K562 (cell line): Measurements from ENCODE around the gene TCF19. TPM values are rescaled to one million over a fixed set of nuclear protein-coding genes. Genes with fewer than 3 reads are reported as not detected.

Source experiments
- ATAC-seq: fragments of 200-7000 bp; cut with Tn5 transposase; 3 replicates; pipeline ENCODE4 v1.9.1; 2020; ENCODE audit warnings: moderate library complexity
- BruUV-seq: library from RNA; stranded (reverse); fragments of 400-500 nt; replicated peaks from 2 replicates; lab custom pipeline; 2021; lab: Mats Ljungman, UMichigan
- CTCF ChIA-PET: fragments of 300-600 bp; formaldehyde crosslinking; extraction: SDS; loops from one replicate; lab custom pipeline; 2021; ENCODE audit warnings: low intra/inter-chr PET ratio; lab: Yijun Ruan, JAX
- POLR2A ChIA-PET: fragments of 300-600, 350-650 bp; sonication (Branson Sonifier 250); formaldehyde crosslinking; extraction: SDS; loops from one replicate; lab custom pipeline; 2021; ENCODE audit warnings: antibody characterized with exemption, inconsistent platforms; lab: Yijun Ruan, JAX
- DNase-seq, 4 experiments: peaks; one replicate each; pipeline versions ENCODE4 v3.0.0 to v3.0.0-alpha.2; 2011 to 2018; ENCODE audit warnings: low spot score in 3 of 4, mixed read lengths in 3 of 4; ENCODE audit errors: extremely low read depth in 1 of 4
- FAIRE-seq: peaks from 2 replicates; lab custom pipeline; 2011; peaks lifted over from hg19 to GRCh38; lab: Jason Lieb, UNC
- H2AFZ ChIP-seq: 2 replicates; pipeline ENCODE4 v1.6.0; 2011; ENCODE audit warnings: low read depth, low read length, control low read depth, inconsistent platforms
- H3K27ac ChIP-seq: fragments of 200-600 bp; 3 replicates; pipeline ENCODE4 v1.8.0; 2011; ENCODE audit warnings: low read depth, mild to moderate bottlenecking, control low read depth, inconsistent platforms, low read length, moderate library complexity, mixed read lengths; ENCODE audit errors: extremely low read depth
- H3K27me3 ChIP-seq, 2 experiments: fragments of 300-600 bp in 1 of 2; 2 replicates in 1 of 2; 3 replicates in 1 of 2; pipeline versions ENCODE4 v1.6.0 to v1.8.0; 2011; ENCODE audit warnings: inconsistent platforms in 2 of 2, low read length in 2 of 2, mild to moderate bottlenecking in 1 of 2, mixed read lengths in 1 of 2, moderate library complexity in 1 of 2; ENCODE audit not compliant: control insufficient read depth in 2 of 2, insufficient read depth in 2 of 2
- H3K36me3 ChIP-seq: fragments of 300-600 bp; 3 replicates; pipeline ENCODE4 v1.8.0; 2011; ENCODE audit warnings: mild to moderate bottlenecking, low read length, inconsistent platforms; ENCODE audit not compliant: control insufficient read depth, insufficient read depth
- H3K4me1 ChIP-seq, 2 experiments: fragments of 200-600 bp in 1 of 2; replicated peaks in 1 of 2; 2 replicates in 1 of 2; 3 replicates in 1 of 2; pipeline versions ENCODE4 v1.5.1 to v1.8.0; 2011; ENCODE audit warnings: inconsistent platforms in 2 of 2, low read length in 2 of 2, mild to moderate bottlenecking in 1 of 2, mixed read lengths in 1 of 2, moderate library complexity in 1 of 2; ENCODE audit not compliant: control insufficient read depth in 2 of 2, insufficient read depth in 2 of 2
- H3K4me2 ChIP-seq: 2 replicates; pipeline ENCODE4 v1.6.1; 2011; ENCODE audit warnings: low read length, control low read depth, inconsistent platforms, mixed read lengths; ENCODE audit not compliant: insufficient read depth
- H3K4me3 ChIP-seq: fragments of 200-600 bp; sonication (generic), shearing (Covaris generic); 2 replicates; pipeline ENCODE4 v1.5.1; 2016; ENCODE audit warnings: control low read depth, inconsistent platforms
- H3K79me2 ChIP-seq: fragments of 200-600 bp; 3 replicates; pipeline ENCODE4 v1.8.0; 2011; ENCODE audit warnings: low read length, inconsistent platforms; ENCODE audit not compliant: control insufficient read depth, insufficient read depth
- H3K9ac ChIP-seq, 2 experiments: 2 replicates each; pipeline versions ENCODE4 v1.6.0 to v1.6.1; 2011; ENCODE audit warnings: low read depth in 2 of 2, low read length in 2 of 2, control low read depth in 1 of 2, inconsistent platforms in 1 of 2, mild to moderate bottlenecking in 1 of 2, mixed read lengths in 1 of 2; ENCODE audit not compliant: insufficient read depth in 1 of 2
- H3K9me1 ChIP-seq: one replicate; pipeline ENCODE4 v1.6.0; 2011; ENCODE audit warnings: inconsistent platforms, mild to moderate bottlenecking, low read length, moderate library complexity; ENCODE audit not compliant: control insufficient read depth, insufficient read depth
- H3K9me3 ChIP-seq: replicated peaks from 2 replicates; pipeline ENCODE4 v1.5.1; 2011; ENCODE audit warnings: low read depth, low read length, inconsistent platforms; ENCODE audit not compliant: control insufficient read depth, insufficient read depth
- H4K20me1 ChIP-seq: replicated peaks from 2 replicates; pipeline ENCODE4 v1.6.1; 2011; ENCODE audit warnings: low read length, inconsistent platforms, mixed read lengths; ENCODE audit not compliant: control insufficient read depth, insufficient read depth
- BRF2 ChIP-seq: IDR thresholded peaks from 3 replicates; pipeline ENCODE4 v1.6.1; 2011; ENCODE audit warnings: borderline replicate concordance, mild to moderate bottlenecking; ENCODE audit not compliant: insufficient read length, insufficient read depth
- CAMTA2 ChIP-seq: fragments of 250-450 bp; sonication (Bioruptor Pico); conservative IDR thresholded peaks from 2 replicates; pipeline ENCODE4 v1.5.1; 2022
- CCNT2 ChIP-seq: IDR thresholded peaks from 2 replicates; pipeline ENCODE4 v1.6.1; 2011; ENCODE audit warnings: borderline replicate concordance, low read depth, mild to moderate bottlenecking, moderate library complexity, mixed read lengths, low read length; ENCODE audit not compliant: insufficient read length; ENCODE audit errors: extremely low read depth
- GATAD2B ChIP-seq: fragments of 450-650 bp; IDR thresholded peaks from 2 replicates; pipeline ENCODE4 v1.6.1; 2017; ENCODE audit warnings: mild to moderate bottlenecking, borderline replicate concordance
- HMG20A ChIP-seq: fragments of 450-650 bp; formaldehyde crosslinking; conservative IDR thresholded peaks from 2 replicates; pipeline ENCODE4 v1.4.0; 2020; ENCODE audit warnings: mild to moderate bottlenecking, mixed read lengths
- MAFG ChIP-seq: fragments of 450-650 bp; conservative IDR thresholded peaks from 2 replicates; pipeline ENCODE4 v1.6.1; 2016; ENCODE audit warnings: missing genetic modification characterization, missing compliant biosample characterization
- NFE2 ChIP-seq: IDR thresholded peaks from 2 replicates; pipeline ENCODE4 v1.6.1; 2014; ENCODE audit warnings: antibody characterized with exemption, low read depth
- TCF7L2 ChIP-seq: fragments of 150-350 bp; IDR thresholded peaks from 2 replicates; pipeline ENCODE4 v1.6.1; 2016; ENCODE audit warnings: low read depth, mild to moderate bottlenecking, low read length, moderate library complexity
- TFAM ChIP-seq: fragments of 250-450 bp; sonication (Bioruptor Pico); conservative IDR thresholded peaks from 2 replicates; pipeline ENCODE4 v1.5.0; 2021; ENCODE audit warnings: mild to moderate bottlenecking, moderate library complexity
- U2AF1 ChIP-seq: fragments of 200-400 bp; formaldehyde crosslinking; optimal IDR thresholded peaks from 2 replicates; pipeline ENCODE3; 2017; ENCODE audit warnings: mild to moderate bottlenecking, low read depth, low read length, moderate library complexity
- ZBTB11 ChIP-seq, 3 experiments: fragments of 200-800 bp in 1 of 3; fragments of 250-450 bp in 1 of 3; fragments of 450-650 bp in 1 of 3; sonication (Bioruptor Pico) in 1 of 3; sonication (Bioruptor generic) in 1 of 3; formaldehyde crosslinking in 1 of 3; IDR thresholded peaks; 2 replicates each; pipeline versions ENCODE4 v1.6.1 to v1.8.0; 2016 to 2022; ENCODE audit warnings: mild to moderate bottlenecking in 2 of 3, missing genetic modification characterization in 2 of 3, missing compliant biosample characterization in 1 of 3, moderate library complexity in 1 of 3
- WGBS: fragments of 100-300 bp; shearing (Covaris generic); methylation state at CpG from one replicate; pipeline ENCODE4 v1.1.6; 2016; ENCODE audit warnings: low coverage, mixed read lengths; ENCODE audit not compliant: insufficient coverage; ENCODE audit errors: missing lambda C conversion rate; 5-methylcytosine and 5-hydroxymethylcytosine counted together
- in situ Hi-C: fragments of 300-500 bp; cut with MboI; formaldehyde crosslinking; loops from 4 replicates; pipeline ENCODE4 v1.15.0; 2018; ENCODE audit warnings: inconsistent platforms, mixed read lengths
- intact Hi-C: fragments of 100-400 bp; cut with micrococcal nuclease; formaldehyde crosslinking; loops from 2 replicates; pipeline ENCODE4 v1.14.2; 2022
- polyA plus RNA-seq, 8 experiments: library from polyadenylated mRNA; depleted of rRNA in 4 of 8; stranded (reverse) in 5 of 8; unstranded in 3 of 8; fragments of >200 nt; fragmentation: Nextera tagmentation in 2 of 8; fragmentation: Illumina TruSeq in 1 of 8; extraction: Ambion mirVana in 2 of 8; extraction: Trizol in 1 of 8; gene quantifications; 2 replicates each; pipeline versions ENCODE4 v1.2.1 to v1.2.3, GENCODE V29; 2011 to 2014; ENCODE audit warnings: inconsistent platforms in 1 of 8, missing spikeins in 1 of 8
- total RNA-seq, 7 experiments: library from RNA; depleted of rRNA in 6 of 7; stranded (reverse); fragments of >200 nt in 6 of 7; fragmentation: Illumina TruSeq in 2 of 7; extraction: Trizol in 2 of 7; gene quantifications; 2 replicates each; pipeline versions ENCODE4 v1.2.1 to v1.2.3, GENCODE V29; 2011 to 2021; ENCODE audit warnings: low replicate concordance in 1 of 7
- TF ChIP-seq, protein P1 (sequence below): fragments of 250-450 bp; sonication (Bioruptor Pico); IDR thresholded peaks from 2 replicates; pipeline ENCODE4 v1.9.0; 2021; ENCODE audit warnings: mild to moderate bottlenecking
- TF ChIP-seq, protein P2 (sequence below), 2 experiments: fragments of 250-450 bp in 1 of 2; fragments of 450-650 bp in 1 of 2; sonication (Bioruptor Pico) in 1 of 2; IDR thresholded peaks; 2 replicates each; pipeline versions ENCODE4 v1.6.1 to v1.8.0; 2016 to 2021; ENCODE audit warnings: mild to moderate bottlenecking in 2 of 2, moderate library complexity in 2 of 2, missing compliant biosample characterization in 1 of 2, missing genetic modification characterization in 1 of 2

Gene TCF19
- total and polyA plus RNA-seq, 9 of the 15 experiments (the other 6 are each of a cell fraction or from before 2014, with no cell fraction given) = 4.2 to 42.5 (median 25.7) TPM

GRCh38 chr6:31149827-31150447 lies 8.5 kb upstream of the TCF19 start (continued):
- TF ChIP-seq, protein P1, sequence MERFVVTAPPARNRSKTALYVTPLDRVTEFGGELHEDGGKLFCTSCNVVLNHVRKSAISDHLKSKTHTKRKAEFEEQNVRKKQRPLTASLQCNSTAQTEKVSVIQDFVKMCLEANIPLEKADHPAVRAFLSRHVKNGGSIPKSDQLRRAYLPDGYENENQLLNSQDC (CRISPR knock-in tag) = no peak
- TF ChIP-seq NFE2 (no peak), MAFG (tag) (no peak), U2AF1 (no peak), CCNT2 (no peak), HMG20A (no peak)

DNA sequence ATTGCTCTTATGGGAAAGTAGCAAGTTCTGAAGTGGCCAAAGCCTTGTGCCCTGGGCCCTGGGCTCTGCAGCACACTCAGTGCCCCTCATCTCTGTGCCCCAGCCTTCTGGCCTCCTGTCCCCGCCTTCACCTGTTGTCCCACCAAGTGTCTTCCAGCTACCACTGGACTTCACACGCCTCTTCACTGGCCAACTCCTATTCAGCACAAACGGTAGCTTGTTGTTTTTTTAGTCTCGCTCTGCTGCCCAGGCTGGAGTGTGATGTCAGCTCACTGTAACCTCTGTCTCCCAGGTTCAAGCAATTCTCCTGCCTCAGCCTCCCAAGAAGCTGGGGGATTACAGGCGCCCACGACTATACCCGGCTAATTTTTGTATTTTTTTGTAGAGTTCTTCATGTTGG lies 5.6 kb upstream of the TCF19 start:
- H3K4me3 ChIP-seq = no peak overlapping the region
- intact Hi-C loops (no loop called here), in situ Hi-C loops (no loop called here)
- WGBS = 78% methylated on average over 7 of the region's 7 CpGs
- peak overlapping the region in 1 of 2 experiments; percentile 81; a peak in 2 of 4 replicates for H3K9ac ChIP-seq
- H4K20me1 ChIP-seq = no peaks in the 10 kb centered on the region
- H3K9me1 ChIP-seq = no peaks in the 10 kb centered on the region
- no peaks in the 10 kb centered on the region for H3K9me3 ChIP-seq
- no peak overlapping the region for H3K27ac ChIP-seq
- FAIRE-seq = no peak
- no peak overlapping the region for H2AFZ ChIP-seq
- CTCF ChIA-PET = interaction anchor here (0.6 kb wide), 1 partner anchor 21 kb away, joined by 3 read pairs; no protein-coding TSS in a partner anchor
- no peak overlapping the region for H3K4me2 ChIP-seq
- peaks cover 56% of the 10 kb centered on the region; the same call in 2 of the 3 replicates for H3K36me3 ChIP-seq
- H3K4me1 ChIP-seq = peaks cover 7 to 16% of the 10 kb centered on the region in 2 experiments; a peak in 4 of 5 replicates
- DNase-seq = no peak
- POLR2A ChIA-PET = interaction anchor here (0.7 kb wide), 1 partner anchor 638 kb away, joined by 4 read pairs; no protein-coding TSS in a partner anchor
- H3K27me3 ChIP-seq = no peaks in the 10 kb centered on the region
- ATAC-seq = no peak
- no TSS peak for BruUV-seq
- peaks cover 8% of the 10 kb centered on the region; the same call in 2 of the 3 replicates for H3K79me2 ChIP-seq
- TF ChIP-seq BRF2 = no peak
- no peak for TF ChIP-seq GATAD2B
- TF ChIP-seq, protein P2, sequence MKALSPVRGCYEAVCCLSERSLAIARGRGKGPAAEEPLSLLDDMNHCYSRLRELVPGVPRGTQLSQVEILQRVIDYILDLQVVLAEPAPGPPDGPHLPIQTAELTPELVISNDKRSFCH (CRISPR knock-in tag; IDR thresholded peaks at IDR 0.05) = no peak
- TF ChIP-seq, protein P2 (tag; IDR thresholded peaks at IDR 0.05) = no peak
- no peak for TF ChIP-seq ZBTB11 (CRISPR knock-in tag; IDR thresholded peaks at IDR 0.05)
- TF ChIP-seq TCF7L2 = no peak
- TF ChIP-seq CAMTA2 (CRISPR knock-in tag) = no peak
- TF ChIP-seq TFAM (CRISPR knock-in tag) = no peak
